HEK293T (cell line): ENCODE data around the gene PRDM11.

Experiments used
- FOXA1 ChIP-seq: fragments of 450-650 bp; IDR thresholded peaks from 2 replicates; pipeline ENCODE4 v1.6.1; 2016; ENCODE audit warnings: mild to moderate bottlenecking
- FOXK2 ChIP-seq: fragments of 450-650 bp; IDR thresholded peaks from 2 replicates; pipeline ENCODE4 v1.6.1; 2016; ENCODE audit warnings: mild to moderate bottlenecking
- FOXM1 ChIP-seq: fragments of 450-650 bp; IDR thresholded peaks from 2 replicates; pipeline ENCODE4 v1.6.1; 2017; ENCODE audit warnings: mild to moderate bottlenecking, borderline replicate concordance
- L3MBTL2 ChIP-seq: fragments of 450-650 bp; conservative IDR thresholded peaks from 2 replicates; pipeline ENCODE4 v1.6.1; 2016; ENCODE audit warnings: mild to moderate bottlenecking
- SP1 ChIP-seq: fragments of 450-650 bp; IDR thresholded peaks from 2 replicates; pipeline ENCODE4 v1.6.1; 2017
- ZNF384 ChIP-seq: fragments of 450-650 bp; IDR thresholded peaks from 2 replicates; pipeline ENCODE4 v1.6.1; 2016

DNA sequence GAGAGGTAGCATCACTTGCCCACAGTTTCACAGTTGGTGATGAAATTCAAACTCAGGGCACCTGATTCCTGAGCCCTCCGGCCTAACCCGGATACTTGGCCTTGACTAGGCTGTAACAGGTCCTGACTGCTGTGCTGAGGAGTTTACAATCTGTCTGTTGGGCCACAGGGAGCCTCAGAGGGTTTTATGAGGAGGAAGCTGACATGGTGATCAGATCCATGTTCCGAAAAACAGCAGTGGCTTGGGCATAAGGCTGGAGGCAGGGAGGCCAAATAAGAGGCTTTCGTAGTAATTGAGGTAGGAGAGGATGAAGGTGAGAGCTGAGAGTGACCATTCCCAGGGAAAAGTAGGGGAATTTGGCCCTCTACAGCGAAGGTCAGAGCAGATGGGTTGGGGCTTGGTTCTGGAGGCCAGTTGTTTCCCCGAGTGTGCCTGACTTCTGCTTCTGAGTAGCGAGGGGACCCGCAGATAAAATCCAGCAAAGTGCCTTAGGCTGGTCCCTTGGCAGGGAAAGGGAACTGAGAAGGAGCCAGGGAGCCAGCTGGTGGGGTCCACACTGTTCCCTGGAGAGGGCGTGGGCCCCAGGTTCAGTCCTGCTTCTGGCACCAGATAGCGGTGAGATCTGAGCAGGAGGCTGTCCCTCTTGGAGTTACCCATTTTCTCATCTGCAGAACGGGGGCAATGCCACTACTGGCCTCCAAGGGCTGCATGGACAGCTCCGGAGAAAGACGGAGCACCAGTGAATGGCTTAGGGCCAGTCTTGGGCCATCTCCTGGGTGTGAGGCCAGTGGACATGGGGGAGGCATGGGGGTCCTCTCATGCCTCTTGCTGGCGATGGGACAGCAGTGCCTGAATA lies 6.5 kb downstream of the PRDM11 start:
- no peak for TF ChIP-seq L3MBTL2
- TF ChIP-seq FOXM1, result no peak
- no peak for TF ChIP-seq SP1
- TF ChIP-seq FOXK2, result no peak
- no peak for TF ChIP-seq FOXA1
- no peak for TF ChIP-seq ZNF384
